Stimulated activated CD4-positive, alpha-beta T cell treated with anti-CD3 and anti-CD28 coated beads, Interleukin-12 subunit alpha, Interleukin-12 subunit beta, amount 100 ng/mL, for 24 hours (primary cell): ENCODE results near the gene CD82.
"Not testable (repeated sequence)": the region's sequence is repeated elsewhere in the genome, so short reads cannot be mapped to it uniquely, and the experiment has no call there.

ENCODE experiments used
- DNase-seq, 2 experiments: peaks; one replicate each; pipeline ENCODE4 v3.0.0-alpha.2; 2020; ENCODE audit warnings: low read depth in 2 of 2

Gene CD82

GRCh38 chr11:44631831-44632230, 66.4 kb downstream of the CD82 start:
- no peak for DNase-seq

- DNase-seq = no peak
Measured at GRCh38 chr11:44632466-44633123, 67.1 kb downstream of the CD82 start.

GRCh38 chr11:44633641-44634040, 68.2 kb downstream of the CD82 start:
- no peak for DNase-seq

- no peak for DNase-seq
Measured at GRCh38 chr11:44634401-44635281, 69.2 kb downstream of the CD82 start.

GRCh38 chr11:44637487-44637886, 72.0 kb downstream of the CD82 start:
- DNase-seq = no peak

GRCh38 chr11:44638032-44638431, 72.6 kb downstream of the CD82 start:
- no peak for DNase-seq

- no peak for DNase-seq
Measured at GRCh38 chr11:44643217-44643616, 77.8 kb downstream of the CD82 start.

- no peak for DNase-seq
Measured at GRCh38 chr11:44645827-44646226, 80.4 kb downstream of the CD82 start.

- DNase-seq = not testable (repeated sequence)
Measured at GRCh38 chr11:44647255-44647955, 81.9 kb downstream of the CD82 start.

GRCh38 chr11:44648109-44648508, 82.6 kb downstream of the CD82 start:
- DNase-seq = no peak

GRCh38 chr11:44651535-44652155, 86.2 kb downstream of the CD82 start:
- DNase-seq = no peak

GRCh38 chr11:44652901-44653644, 87.6 kb downstream of the CD82 start:
- DNase-seq = no peak

- no peak for DNase-seq
Measured at GRCh38 chr11:44654057-44654456, 88.6 kb downstream of the CD82 start.

- DNase-seq = no peak
Measured at GRCh38 chr11:44654596-44654995, 89.1 kb downstream of the CD82 start.

GRCh38 chr11:44657836-44658505, 92.5 kb downstream of the CD82 start:
- DNase-seq = no peak

GRCh38 chr11:44658506-44658850, 93.0 kb downstream of the CD82 start:
- no peak for DNase-seq

- DNase-seq = no peak
Measured at GRCh38 chr11:44659641-44660040, 94.2 kb downstream of the CD82 start.

GRCh38 chr11:44660535-44660934, 95.1 kb downstream of the CD82 start:
- DNase-seq = not testable (repeated sequence)

GRCh38 chr11:44661311-44661717, 95.9 kb downstream of the CD82 start:
- DNase-seq = no peak
